ENCODE data around the gene RETN.

DNA sequence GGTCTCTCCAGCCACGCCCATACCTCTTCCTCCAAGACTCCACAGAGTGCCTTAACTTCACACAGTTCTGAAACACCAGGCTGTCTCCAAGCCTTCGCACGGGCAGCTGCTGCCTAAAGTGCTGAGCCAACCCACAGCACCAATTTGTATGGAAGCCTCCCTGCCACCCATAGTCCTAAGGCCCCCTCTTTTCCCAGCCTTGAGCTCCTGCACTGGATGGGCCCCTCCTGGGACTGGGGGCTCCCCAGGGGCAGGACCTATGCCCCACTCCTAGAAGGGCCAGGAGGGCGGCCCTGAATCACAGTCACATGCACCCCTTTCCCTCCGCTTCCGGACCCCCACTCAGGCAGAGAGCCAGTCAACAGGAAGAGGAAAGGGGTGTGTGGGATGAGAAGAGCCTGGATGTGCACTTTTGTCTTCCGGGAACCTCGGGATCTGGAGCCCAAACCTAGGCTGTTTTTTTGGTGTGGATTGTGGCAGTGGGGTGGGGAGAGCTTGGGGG is 38.2 kb downstream of the RETN start:
- TF ChIP-seq POLR2A (IDR thresholded peaks at IDR 0.05; ENCODE audit: extremely low read depth, insufficient read length) (no peak), MYC (IDR thresholded peaks at IDR 0.05; ENCODE audit: low read depth, low read length) (no peak)
- TF ChIP-seq, protein P1, sequence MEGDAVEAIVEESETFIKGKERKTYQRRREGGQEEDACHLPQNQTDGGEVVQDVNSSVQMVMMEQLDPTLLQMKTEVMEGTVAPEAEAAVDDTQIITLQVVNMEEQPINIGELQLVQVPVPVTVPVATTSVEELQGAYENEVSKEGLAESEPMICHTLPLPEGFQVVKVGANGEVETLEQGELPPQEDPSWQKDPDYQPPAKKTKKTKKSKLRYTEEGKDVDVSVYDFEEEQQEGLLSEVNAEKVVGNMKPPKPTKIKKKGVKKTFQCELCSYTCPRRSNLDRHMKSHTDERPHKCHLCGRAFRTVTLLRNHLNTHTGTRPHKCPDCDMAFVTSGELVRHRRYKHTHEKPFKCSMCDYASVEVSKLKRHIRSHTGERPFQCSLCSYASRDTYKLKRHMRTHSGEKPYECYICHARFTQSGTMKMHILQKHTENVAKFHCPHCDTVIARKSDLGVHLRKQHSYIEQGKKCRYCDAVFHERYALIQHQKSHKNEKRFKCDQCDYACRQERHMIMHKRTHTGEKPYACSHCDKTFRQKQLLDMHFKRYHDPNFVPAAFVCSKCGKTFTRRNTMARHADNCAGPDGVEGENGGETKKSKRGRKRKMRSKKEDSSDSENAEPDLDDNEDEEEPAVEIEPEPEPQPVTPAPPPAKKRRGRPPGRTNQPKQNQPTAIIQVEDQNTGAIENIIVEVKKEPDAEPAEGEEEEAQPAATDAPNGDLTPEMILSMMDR (IDR thresholded peaks at IDR 0.05; ENCODE audit: low read depth, low read length): no peak
